ENCODE results near the gene WASHC2C. TPM values are rescaled to one million over a fixed set of nuclear protein-coding genes. Genes with fewer than 3 reads are reported as not detected.

Gene WASHC2C
- total RNA-seq, 1 donor from 2014 or later = 47.1 TPM

Other genes starting within 250 kb of the WASHC2C start
- gene ZFAND4, start 54.5 kb upstream of the WASHC2C start, total RNA-seq = 4.7 and 10.3 TPM in 2 replicates
- 0.35 and 5.9 TPM in 2 replicates for gene AGAP4, start 120.2 kb downstream of the WASHC2C start, total RNA-seq
- gene TIMM23, start 245.2 kb downstream of the WASHC2C start, total RNA-seq = 91.4 and 120 TPM in 2 replicates